Fibroblast of lung (primary cell): ENCODE results near the gene CLEC16A. TPM values are rescaled to one million over a fixed set of nuclear protein-coding genes. Genes with fewer than 3 reads are reported as not detected.
"Not testable (repeated sequence)": the region's sequence is repeated elsewhere in the genome, so short reads cannot be mapped to it uniquely, and the experiment has no call there.

Experiments
- DNase-seq, 2 donors: peaks; one replicate each; pipeline versions ENCODE4 v3.0.0 to v3.0.0-alpha.2; 2010; ENCODE audit warnings: low read depth in 2 of 2
- H2AFZ ChIP-seq: 2 replicates; pipeline ENCODE4 v1.5.1; 2012; ENCODE audit warnings: low read length, control low read depth, inconsistent platforms
- H3K27ac ChIP-seq: 2 replicates; pipeline ENCODE4 v1.5.1; 2011; ENCODE audit warnings: low read length, control low read depth; ENCODE audit not compliant: insufficient read depth
- H3K27me3 ChIP-seq: 2 replicates; pipeline ENCODE4 v1.5.1; 2011; ENCODE audit warnings: mild to moderate bottlenecking, low read length; ENCODE audit not compliant: control insufficient read depth, insufficient read depth
- H3K36me3 ChIP-seq: 2 replicates; pipeline ENCODE4 v1.5.1; 2011; ENCODE audit warnings: low read length; ENCODE audit not compliant: control insufficient read depth, insufficient read depth
- H3K4me1 ChIP-seq: 2 replicates; pipeline ENCODE4 v1.5.1; 2011; ENCODE audit warnings: low read length; ENCODE audit not compliant: control insufficient read depth, insufficient read depth; ENCODE audit errors: extremely low read depth
- H3K4me2 ChIP-seq: 2 replicates; pipeline ENCODE4 v1.5.1; 2011; ENCODE audit warnings: low read length, control low read depth; ENCODE audit not compliant: insufficient read depth; ENCODE audit errors: extremely low read depth
- H3K4me3 ChIP-seq, 4 experiments: fragments of 200-600 bp in 1 of 4; sonication (generic) in 1 of 4; replicated peaks in 1 of 4; 2 replicates each; pipeline ENCODE4 v1.5.1; 2011 to 2016; ENCODE audit warnings: low read length in 4 of 4, low read depth in 3 of 4, mild to moderate bottlenecking in 3 of 4, control low read depth in 2 of 4, inconsistent platforms in 1 of 4, mixed read lengths in 1 of 4; ENCODE audit not compliant: insufficient read depth in 1 of 4; ENCODE audit errors: control extremely low read depth in 1 of 4
- H3K79me2 ChIP-seq: 2 replicates; pipeline ENCODE4 v1.5.1; 2012; ENCODE audit warnings: mild to moderate bottlenecking, low read length, inconsistent platforms; ENCODE audit not compliant: control insufficient read depth, insufficient read depth
- H3K9ac ChIP-seq: 2 replicates; pipeline ENCODE4 v1.5.1; 2011; ENCODE audit warnings: mild to moderate bottlenecking, low read length, control low read depth; ENCODE audit not compliant: insufficient read depth
- H3K9me3 ChIP-seq: 2 replicates; pipeline ENCODE4 v1.5.1; 2012; ENCODE audit warnings: low read depth, low read length; ENCODE audit not compliant: control insufficient read depth, insufficient read depth
- H4K20me1 ChIP-seq: 2 replicates; pipeline ENCODE4 v1.5.1; 2011; ENCODE audit warnings: low read length; ENCODE audit not compliant: control insufficient read depth, insufficient read depth; ENCODE audit errors: extremely low read depth
- EZH2 ChIP-seq: IDR thresholded peaks from 2 replicates; pipeline ENCODE4 v1.5.1; 2012; ENCODE audit warnings: low read length, control low read depth, mild to moderate bottlenecking; ENCODE audit errors: missing control alignments
- polyA plus RNA-seq, 2 donors: library from polyadenylated mRNA; depleted of rRNA in 1 of 2; stranded (reverse) in 1 of 2; unstranded in 1 of 2; fragments of >200 nt; gene quantifications; 2 replicates each; pipeline ENCODE4 v1.2.1, GENCODE V29; 2011 to 2012; ENCODE audit warnings: missing spikeins in 1 of 2
- total RNA-seq: library from RNA; depleted of rRNA; stranded (reverse); fragments of >200 nt; gene quantifications from 2 replicates; pipeline ENCODE4 v1.2.1, GENCODE V29; 2014
- TF ChIP-seq, protein P1 (sequence below), 2 donors: IDR thresholded peaks in 1 of 2; conservative IDR thresholded peaks in 1 of 2; 1 replicate in 1 of 2; 2 replicates in 1 of 2; pipeline ENCODE4 v1.5.1; 2011 to 2012; ENCODE audit warnings: low read length in 2 of 2, control low read depth in 1 of 2, inconsistent platforms in 1 of 2, low read depth in 1 of 2, mild to moderate bottlenecking in 1 of 2

Gene CLEC16A
- total and polyA plus RNA-seq, 2 donors (not counting 1 experiment from before 2014, with no cell fraction given) = 9.1 to 22.0 TPM

DNA sequence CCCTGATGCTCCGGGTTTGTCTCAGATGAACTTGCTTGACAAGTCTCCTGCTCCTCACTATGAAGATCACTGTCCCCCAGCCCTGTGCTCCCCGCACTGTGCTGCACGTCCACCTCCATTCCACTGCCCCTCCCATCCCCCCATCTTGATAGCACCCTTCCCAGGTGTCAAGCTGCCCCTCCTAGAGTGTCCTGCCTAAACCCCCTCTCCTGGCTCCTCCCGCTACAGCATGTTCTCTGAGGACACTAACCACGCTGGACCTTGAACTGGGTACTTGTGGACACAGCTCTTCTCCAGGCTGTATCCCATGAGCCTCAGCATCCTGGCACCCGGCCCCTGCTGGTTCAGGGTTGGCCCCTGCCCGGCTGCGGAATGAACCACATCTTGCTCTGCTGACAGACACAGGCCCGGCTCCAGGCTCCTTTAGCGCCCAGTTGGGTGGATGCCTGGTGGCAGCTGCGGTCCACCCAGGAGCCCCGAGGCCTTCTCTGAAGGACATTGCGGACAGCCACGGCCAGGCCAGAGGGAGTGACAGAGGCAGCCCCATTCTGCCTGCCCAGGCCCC is 20.6 kb upstream of the CLEC16A start:
- no peak overlapping the region for H3K4me3 ChIP-seq
- H3K9me3 ChIP-seq = no peaks in the 10 kb centered on the region
- no peak for DNase-seq

DNA sequence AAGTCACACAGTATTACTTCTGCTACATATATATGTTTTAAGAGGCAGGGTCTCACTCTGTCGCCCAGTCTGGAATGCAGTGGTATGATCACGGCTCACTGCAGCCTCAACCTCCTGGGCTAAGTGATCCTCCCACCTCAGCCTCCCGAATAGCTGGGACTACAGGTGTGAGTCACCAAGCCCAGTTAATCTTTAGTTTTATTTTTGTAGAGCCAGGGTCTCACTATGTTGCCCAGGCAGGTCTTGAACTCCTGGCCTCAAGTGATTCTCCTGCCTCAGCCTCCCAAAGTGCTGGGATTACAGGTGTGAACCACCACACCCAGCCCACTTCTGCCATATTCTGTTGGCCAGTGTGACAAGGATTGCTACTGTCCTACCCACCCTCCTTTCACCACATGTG is 19.1 kb upstream of the CLEC16A start:
- not testable (repeated sequence) for H3K36me3 ChIP-seq, H3K9me3 ChIP-seq, H2AFZ ChIP-seq, DNase-seq, H3K27me3 ChIP-seq, H3K9ac ChIP-seq, H3K4me2 ChIP-seq, H4K20me1 ChIP-seq, H3K4me3 ChIP-seq, H3K79me2 ChIP-seq, H3K4me1 ChIP-seq, H3K27ac ChIP-seq

More for the DNA sequence above, 20.6 kb upstream of the CLEC16A start:
- peaks cover 2% of the 10 kb centered on the region for H3K36me3 ChIP-seq
- no peaks in the 10 kb centered on the region for H3K27me3 ChIP-seq
- peaks cover 5% of the 10 kb centered on the region for H3K4me1 ChIP-seq
- H4K20me1 ChIP-seq = no peaks in the 10 kb centered on the region
- H3K79me2 ChIP-seq = no peaks in the 10 kb centered on the region
- no peak overlapping the region for H3K4me2 ChIP-seq
- no peak overlapping the region for H3K27ac ChIP-seq
- no peak overlapping the region for H2AFZ ChIP-seq
- TF ChIP-seq EZH2 = no peak
- TF ChIP-seq, protein P1, sequence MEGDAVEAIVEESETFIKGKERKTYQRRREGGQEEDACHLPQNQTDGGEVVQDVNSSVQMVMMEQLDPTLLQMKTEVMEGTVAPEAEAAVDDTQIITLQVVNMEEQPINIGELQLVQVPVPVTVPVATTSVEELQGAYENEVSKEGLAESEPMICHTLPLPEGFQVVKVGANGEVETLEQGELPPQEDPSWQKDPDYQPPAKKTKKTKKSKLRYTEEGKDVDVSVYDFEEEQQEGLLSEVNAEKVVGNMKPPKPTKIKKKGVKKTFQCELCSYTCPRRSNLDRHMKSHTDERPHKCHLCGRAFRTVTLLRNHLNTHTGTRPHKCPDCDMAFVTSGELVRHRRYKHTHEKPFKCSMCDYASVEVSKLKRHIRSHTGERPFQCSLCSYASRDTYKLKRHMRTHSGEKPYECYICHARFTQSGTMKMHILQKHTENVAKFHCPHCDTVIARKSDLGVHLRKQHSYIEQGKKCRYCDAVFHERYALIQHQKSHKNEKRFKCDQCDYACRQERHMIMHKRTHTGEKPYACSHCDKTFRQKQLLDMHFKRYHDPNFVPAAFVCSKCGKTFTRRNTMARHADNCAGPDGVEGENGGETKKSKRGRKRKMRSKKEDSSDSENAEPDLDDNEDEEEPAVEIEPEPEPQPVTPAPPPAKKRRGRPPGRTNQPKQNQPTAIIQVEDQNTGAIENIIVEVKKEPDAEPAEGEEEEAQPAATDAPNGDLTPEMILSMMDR (conservative IDR thresholded peaks at IDR 0.05 in 1 of 2, IDR thresholded peaks at IDR 0.05 in 1 of 2; ENCODE audit: low read depth in 1 of 2, low read length in 2 of 2) = no peak
- no peak overlapping the region for H3K9ac ChIP-seq

DNA sequence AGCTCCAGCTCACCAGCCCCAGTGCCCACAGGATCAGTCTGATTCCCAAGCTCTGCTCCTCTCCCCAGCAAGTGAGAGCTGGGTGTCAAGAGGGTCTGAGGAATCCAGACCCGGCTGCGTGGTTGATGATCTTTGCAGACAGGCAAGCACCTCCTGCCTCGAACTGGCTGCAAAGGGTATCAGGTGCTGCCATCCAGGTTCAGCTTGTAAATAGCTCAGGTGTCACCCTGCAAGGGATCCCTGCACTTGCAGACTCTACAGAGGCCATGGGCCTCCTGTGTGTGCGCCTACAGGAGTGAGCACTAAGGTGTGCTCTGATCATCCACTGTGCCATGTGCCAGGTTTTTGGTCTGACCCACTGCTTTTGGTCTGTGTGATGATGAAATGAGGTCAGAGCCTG is 18.3 kb upstream of the CLEC16A start:
- peaks cover 5% of the 10 kb centered on the region for H3K4me1 ChIP-seq
- H3K27me3 ChIP-seq = no peaks in the 10 kb centered on the region
- no peak overlapping the region for H3K4me3 ChIP-seq
- TF ChIP-seq, protein P1 (conservative IDR thresholded peaks at IDR 0.05 in 1 of 2, IDR thresholded peaks at IDR 0.05 in 1 of 2; ENCODE audit: low read depth in 1 of 2, low read length in 2 of 2) = no peak
- TF ChIP-seq EZH2 = no peak
- H3K9me3 ChIP-seq = no peaks in the 10 kb centered on the region
- no peak overlapping the region for H3K4me2 ChIP-seq
- no peak overlapping the region for H2AFZ ChIP-seq
- H3K9ac ChIP-seq = no peak overlapping the region
- peaks cover 8% of the 10 kb centered on the region for H3K36me3 ChIP-seq
- no peaks in the 10 kb centered on the region for H4K20me1 ChIP-seq
- no peak for DNase-seq
- H3K79me2 ChIP-seq = no peaks in the 10 kb centered on the region
- H3K27ac ChIP-seq = no peak overlapping the region
